Measurements from ENCODE around the gene TMEM120A. TPM values are rescaled to one million over a fixed set of nuclear protein-coding genes. Genes with fewer than 3 reads are reported as not detected.

The TMEM120A gene
- total and polyA plus RNA-seq, 2 experiments from 2014 or later: 12.7 to 22.3 TPM

- Histone ChIP-seq H4K20me1 (replicated peaks; ENCODE audit: insufficient read depth) (0 out of 2 replicates have a peak, but pooled peaks cover 4% of the 10 kb centered on the region), H3K27me3 (ENCODE audit: insufficient read depth) (no peaks in the 10 kb centered on the region), H3K9me2 (ENCODE audit: insufficient read depth) (no peaks in the 10 kb centered on the region), H3K27ac (ENCODE audit: low read depth) (no peak overlapping the region), H3K4me1 (ENCODE audit: insufficient read depth) (no peaks in the 10 kb centered on the region), H3F3A (replicated peaks; ENCODE audit: low read depth) (no peaks in the 10 kb centered on the region), H3K4me2 (no peak overlapping the region), H3K79me2 (replicated peaks; ENCODE audit: insufficient read depth) (no peaks in the 10 kb centered on the region), H2AFZ (no peak overlapping the region), H3K36me3 (ENCODE audit: insufficient read depth) (no peaks in the 10 kb centered on the region; the same call in 1 of the 2 replicates), H3K4me3 (no peak overlapping the region)
- peaks cover 20% of the 10 kb centered on the region for H3K36me3 Mint-ChIP-seq (ENCODE audit: low read depth)
- no peaks in the 10 kb centered on the region for H3K4me1 Mint-ChIP-seq
- DNase-seq (ENCODE audit: low spot score) (no peak), ATAC-seq (no peak)
- TF ChIP-seq REST (IDR thresholded peaks at IDR 0.05; ENCODE audit: unreplicated experiment) (no peak), POLR2AphosphoS5 (IDR thresholded peaks at IDR 0.05; ENCODE audit: low read depth) (no peak), JUNB (IDR thresholded peaks at IDR 0.05; ENCODE audit: unreplicated experiment) (no peak), ZNF462 (CRISPR knock-in tag; IDR thresholded peaks at IDR 0.05) (no peak), EZH2phosphoT487 (IDR thresholded peaks at IDR 0.05; ENCODE audit: unreplicated experiment) (no peak), NANOG (IDR thresholded peaks at IDR 0.05; ENCODE audit: borderline replicate concordance) (no peak), CREB1 (CRISPR knock-in tag; IDR thresholded peaks at IDR 0.05; ENCODE audit: low read depth) (no peak), ZNF114 (CRISPR knock-in tag; IDR thresholded peaks at IDR 0.05) (no peak), EZH2 (IDR thresholded peaks at IDR 0.05; ENCODE audit: low read depth, unreplicated experiment) (no peak), STAT1 (IDR thresholded peaks at IDR 0.05; ENCODE audit: unreplicated experiment) (no peak), CTCF (conservative IDR thresholded peaks at IDR 0.05; ENCODE audit: low read depth in 2 of 2) (no peak), ETS1 (IDR thresholded peaks at IDR 0.05) (no peak), ZNF331 (CRISPR knock-in tag; IDR thresholded peaks at IDR 0.05; ENCODE audit: low read depth) (no peak)
- no peaks in the 10 kb centered on the region for H3K9me3 Mint-ChIP-seq
- no peak overlapping the region for H3K27ac Mint-ChIP-seq
- no peak overlapping the region for H3K4me3 Mint-ChIP-seq
- peaks cover 7% of the 10 kb centered on the region for H3K27me3 Mint-ChIP-seq (ENCODE audit: insufficient read depth, low read depth, poor library complexity)
Measured at GRCh38 chr7:75981203-75981452, 13.3 kb downstream of the TMEM120A start.

All from GM23338 (cell line).